ENCODE data around the gene ANTXR1.

ANTXR1 gene

DNA sequence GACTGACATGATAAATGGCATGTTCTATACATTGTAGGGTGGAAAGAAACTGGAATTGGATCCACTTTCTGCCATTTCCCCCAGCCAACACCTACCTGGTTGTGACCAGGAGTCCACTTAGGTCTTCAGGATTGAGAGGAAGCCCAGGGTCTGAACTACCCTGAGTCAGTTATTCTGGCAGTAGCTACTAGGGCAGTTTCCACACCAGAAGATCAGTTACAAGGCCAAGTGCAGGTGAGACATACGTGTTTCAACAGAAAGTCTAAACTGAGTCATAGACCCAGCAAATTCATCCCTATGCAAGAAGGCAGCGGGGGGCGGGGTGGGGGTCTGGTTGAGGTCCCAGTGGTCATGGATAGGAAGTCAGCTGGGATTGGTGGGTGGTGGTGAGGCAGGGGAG, 21.9 kb downstream of the ANTXR1 start:
- no peak for DNase-seq

DNA sequence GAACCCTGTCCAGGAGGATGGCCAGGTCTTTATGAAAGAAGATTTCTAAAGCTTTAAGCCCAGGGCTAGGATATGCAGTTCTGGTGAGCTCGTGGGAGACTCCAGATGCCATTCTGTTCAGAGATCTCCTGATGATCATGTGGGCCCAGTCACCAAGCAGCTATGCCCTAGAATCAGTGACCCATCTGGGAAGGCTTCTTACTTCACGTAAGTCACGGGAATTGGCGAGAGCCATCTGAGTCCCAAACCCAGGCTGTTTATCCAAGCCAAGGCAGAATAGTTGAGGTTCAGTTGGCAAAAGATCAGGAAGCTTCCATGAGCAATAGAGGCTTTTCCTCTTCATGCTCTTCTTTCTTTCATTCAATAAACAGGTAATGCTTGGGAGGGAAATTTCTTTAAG, 23.9 kb downstream of the ANTXR1 start:
- DNase-seq = no peak

DNA sequence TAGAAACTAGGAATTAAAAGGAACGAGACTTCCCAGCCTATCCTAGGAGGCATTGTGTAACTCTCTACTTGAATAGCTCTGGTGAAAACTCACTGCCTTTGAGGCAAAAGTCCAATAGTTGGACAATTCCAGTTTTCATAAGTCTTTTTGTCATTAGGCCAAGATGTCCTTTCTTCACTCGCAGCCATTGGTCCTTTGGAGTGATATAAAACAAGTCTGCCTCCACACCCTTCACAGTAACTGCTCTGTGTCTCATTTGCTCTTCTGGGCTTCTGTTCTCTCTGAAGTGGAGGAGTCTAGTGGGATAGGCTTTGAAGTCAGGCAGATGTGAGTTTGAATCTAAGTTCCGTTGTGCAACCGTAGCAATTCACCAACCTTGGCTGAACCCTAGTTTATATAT, 28.2 kb downstream of the ANTXR1 start:
- DNase-seq = no peak

DNA sequence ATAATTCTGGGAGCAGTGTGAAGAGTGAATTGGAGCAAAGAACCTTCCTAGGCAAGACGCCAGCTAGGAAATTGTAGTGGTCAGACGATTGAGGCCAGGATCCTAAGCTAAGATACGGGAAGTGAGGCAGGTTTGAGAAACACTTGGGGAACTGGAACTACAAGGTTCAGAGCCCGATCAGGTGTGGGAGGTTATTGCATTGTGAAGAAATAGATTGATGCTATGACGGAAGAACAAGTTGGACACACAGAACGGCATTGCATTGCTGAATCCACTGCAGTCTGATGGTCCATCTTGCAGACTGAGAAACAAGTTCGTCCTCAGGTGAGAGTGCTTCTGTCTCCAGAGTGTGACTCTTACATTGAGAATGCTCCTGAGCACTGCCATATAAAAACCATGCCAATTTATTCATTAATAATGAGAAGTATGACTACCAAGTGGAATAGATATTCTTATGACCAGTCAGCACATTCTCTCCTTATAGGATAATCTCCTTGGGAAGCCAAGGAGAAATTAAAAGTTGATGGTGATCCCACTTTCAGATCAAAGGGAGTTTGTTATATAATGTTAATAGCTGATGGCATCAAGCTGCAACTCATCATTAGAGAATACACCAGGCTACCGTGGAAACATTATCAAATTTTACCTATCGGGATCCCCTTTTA, 30.9 kb downstream of the ANTXR1 start:
- no peak for DNase-seq

DNA sequence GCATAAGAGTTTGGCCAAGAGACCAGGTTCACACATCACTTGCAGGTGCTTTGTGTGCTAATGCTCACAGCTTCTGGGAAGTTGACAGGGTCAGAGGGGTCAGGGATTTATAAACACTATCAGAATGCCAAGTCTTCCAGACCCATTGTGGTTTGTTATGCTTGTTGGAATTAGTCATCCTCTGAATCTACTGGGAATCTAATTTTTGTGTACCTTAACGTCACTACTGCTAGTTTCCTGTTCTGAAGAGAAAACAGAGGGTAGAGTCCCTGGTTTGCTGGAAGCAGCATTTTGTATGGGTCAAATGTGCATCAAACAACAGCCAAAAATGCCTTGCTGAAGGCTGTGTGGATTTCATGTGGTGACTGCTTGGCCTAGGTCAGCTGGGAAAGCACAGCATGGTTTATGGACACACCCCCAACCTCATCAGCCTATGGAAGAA, 33.3 kb downstream of the ANTXR1 start:
- no peak for DNase-seq

DNA sequence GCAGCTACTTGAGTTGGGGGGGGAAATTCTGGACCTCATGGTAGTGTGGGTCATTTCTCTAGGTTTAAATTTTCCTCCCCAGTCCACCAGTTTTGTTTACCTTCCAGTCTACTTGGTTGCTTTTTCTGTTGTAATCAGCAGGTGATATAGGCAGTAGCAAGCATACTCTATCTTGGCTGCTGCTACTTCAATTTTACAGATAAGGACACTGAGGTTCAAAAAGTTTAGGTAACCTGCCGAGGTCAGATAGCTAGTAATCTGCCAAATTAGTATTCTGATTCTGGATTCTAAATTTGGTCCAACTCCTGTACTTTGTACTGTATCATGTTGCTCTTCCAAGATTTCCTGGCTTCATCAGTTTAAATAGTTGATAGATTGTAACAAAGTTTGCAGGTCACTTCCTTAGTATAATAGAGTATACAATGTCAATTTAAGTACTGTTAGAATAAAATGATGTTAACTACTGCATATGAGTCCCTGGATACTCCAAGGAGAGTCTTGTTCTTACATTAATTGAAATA, 34.7 kb downstream of the ANTXR1 start:
- DNase-seq = no peak

DNA sequence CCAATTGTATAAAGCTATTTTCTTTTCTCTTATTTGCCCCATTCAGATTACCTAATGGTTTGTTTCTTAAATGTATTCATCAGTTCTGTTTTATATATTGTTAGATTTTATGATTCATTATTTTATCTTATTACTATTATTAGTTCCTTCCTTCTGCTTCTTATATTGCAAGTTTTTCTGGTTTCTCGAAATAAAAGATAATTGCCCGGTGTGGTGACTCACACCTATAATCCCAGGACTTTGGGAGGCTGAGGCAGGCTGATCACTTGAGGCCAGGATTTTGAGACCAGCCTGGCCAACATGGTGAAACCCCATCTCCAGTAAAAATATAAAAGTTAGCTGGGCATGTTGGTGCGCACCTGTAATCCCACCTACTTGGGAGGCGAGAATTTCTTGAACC, 37.8 kb downstream of the ANTXR1 start:
- no peak for DNase-seq

DNA sequence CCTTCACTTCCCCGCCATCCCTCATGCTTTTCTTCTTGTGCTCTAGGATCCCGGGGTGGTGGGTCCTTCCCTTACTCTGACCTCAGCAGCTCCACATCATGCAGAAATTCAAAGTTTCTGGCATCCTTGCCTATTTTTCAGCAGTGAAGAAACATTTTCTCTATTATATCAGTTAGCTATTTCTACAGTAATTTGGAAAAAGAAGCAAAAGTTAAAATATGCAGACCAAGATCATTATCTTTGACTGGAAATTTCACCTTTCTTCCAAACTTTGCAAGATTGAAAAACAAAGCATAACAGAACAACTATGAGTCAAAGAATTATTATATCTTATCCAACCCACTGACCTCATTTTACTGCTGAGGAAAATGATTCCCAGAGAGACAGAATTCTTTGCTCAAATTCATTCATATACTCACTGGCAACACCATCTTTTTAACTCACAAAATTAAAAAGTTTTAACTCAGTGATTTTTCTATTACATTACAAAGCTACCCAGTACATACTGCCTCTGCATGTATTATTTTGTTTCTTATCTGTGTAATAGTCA, 40.5 kb downstream of the ANTXR1 start:
- DNase-seq = no peak

DNA sequence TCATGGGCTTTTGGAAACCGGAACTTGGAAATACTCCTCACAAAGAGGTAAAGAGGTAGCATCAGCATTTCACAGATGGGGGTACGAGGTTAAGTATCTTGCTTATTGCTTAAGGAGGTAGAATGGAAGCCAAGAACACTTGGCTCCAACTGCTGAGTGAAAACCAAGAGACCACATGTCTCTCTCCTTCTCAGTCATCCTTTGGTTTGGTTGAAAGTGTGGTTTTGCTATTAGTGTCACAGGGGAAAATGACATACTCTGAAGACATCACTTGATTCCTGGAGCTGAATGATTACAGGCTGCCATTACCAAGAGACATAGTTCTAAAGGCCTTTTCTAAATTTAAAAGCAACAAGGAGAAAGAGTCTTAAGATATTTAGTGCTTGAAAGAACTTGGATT, 41.5 kb downstream of the ANTXR1 start:
- DNase-seq = peak; percentile 51

DNA sequence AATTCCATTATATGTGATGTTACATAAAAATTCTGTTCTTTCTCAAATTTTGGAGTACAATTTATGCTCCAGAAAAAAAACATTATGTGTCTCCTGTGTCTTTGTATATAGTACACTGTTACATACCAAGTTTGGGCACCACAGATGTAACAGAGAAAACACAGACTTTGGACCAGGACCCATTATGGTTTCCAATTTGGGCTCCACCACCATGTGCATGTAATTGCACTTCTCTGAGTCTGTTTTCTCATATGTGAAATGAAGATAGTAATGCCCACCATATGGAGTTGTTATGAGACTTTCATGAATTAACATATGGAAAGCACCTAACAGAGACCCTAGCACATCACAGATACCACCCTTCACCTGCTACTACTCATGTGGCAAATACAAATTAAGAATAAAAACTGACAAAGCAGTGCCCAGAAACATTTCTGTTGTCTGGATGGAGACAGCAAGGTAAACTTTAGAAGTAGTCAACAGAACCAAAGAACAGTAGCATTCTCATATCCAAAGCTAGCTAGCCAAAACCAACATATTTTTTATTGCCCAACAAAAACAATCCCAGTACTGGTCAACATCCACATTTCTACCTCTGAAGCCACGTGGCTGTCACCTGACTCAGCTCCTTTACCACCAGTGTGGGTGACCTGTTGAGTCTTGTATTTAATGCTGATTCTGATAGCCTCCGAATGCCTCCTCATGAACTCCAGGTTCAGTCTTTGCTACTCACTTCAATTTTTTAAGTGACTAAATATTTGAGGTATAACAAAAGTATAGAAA, 42.9 kb downstream of the ANTXR1 start:
- DNase-seq = no peak

DNA sequence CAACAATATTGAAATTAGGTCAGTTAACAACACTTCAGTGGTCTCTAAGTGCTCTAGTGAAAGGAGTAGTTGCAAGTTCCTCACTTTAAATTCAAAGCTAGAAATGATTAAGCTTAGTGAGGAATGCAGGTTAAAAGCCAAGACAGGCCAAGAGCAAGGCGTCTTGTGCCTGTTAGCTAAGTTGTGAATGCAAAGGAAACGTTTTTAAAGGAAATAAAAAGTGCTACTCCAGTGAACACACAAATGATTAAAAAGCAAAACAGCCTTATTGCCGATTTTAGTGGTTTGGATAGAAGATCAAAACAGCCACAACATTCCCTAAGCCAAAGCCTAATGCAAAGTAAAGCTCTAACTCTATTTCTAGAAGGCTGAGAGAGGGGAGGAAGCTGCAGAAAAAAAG, 44.7 kb downstream of the ANTXR1 start:
- no peak for DNase-seq

DNA sequence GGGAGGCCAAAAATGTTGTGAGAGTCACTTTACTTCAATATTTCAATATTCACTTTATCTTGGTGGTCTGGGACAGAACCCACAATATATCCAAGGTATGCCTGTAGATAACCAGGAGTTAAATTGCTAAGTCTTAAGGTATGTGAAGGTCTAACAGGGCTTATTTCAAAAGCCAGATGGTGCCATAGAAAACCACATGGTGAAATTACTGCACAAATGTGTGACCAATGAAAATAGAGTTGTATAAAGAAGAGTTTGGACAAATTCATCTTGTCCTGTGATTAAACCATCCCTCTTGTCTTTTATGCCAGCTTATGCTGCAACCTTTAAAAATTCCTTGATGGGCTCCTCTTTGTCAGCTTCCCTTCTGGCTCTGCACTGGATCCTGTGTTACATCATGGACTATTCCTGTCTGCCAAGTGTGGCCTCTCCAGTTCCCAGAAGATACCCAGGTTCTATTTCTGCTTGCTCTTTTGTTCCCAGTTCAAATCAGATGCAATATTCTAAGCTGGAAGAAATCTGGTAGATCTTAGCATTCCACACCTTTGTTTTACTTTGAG, 46.8 kb downstream of the ANTXR1 start:
- DNase-seq = no peak

DNA sequence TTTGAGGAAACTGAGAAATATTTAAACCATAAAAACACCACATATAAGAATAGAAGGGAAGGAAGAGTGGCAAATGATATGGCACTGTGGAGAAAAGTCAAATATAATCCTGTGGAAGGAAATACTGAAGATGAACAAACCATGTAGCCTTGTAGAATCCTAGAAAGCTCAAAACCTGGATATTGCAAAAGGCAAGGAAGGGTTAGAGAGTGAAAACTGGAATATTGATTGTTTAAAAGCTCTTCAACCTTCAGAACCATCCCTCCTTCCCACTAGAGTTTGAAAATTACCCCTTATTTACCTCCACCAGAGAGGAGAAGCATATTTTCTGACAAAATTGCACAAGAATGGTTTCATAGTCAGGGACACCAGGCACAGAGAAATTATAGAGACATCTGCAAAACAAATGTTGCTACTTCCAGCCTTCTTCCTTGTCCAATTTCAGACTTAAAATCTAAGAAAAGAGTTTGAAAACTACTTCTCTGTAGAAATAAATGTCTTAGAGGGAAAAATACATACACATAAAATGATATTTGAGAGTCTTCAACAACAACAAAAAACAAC, 48.0 kb downstream of the ANTXR1 start:
- no peak for DNase-seq

DNA sequence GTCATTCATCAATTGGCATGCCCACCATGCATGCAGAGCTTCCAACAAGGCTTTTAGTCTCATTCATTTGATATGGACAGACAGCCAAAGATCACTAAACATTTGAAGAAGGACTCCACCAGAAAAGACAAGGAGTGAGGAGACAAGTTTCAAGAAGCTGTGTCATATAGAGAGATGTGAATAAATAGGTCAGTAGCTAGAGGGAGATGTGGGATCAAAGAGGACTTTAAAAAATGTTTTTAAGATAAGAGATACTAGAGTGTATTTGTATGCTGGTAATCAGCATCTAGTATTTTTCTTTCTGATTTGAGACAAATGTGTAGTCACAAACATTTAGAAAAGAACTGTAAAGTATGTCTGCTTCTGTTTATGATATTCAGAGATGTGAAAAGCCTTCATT, 48.5 kb downstream of the ANTXR1 start:
- DNase-seq = no peak

DNA sequence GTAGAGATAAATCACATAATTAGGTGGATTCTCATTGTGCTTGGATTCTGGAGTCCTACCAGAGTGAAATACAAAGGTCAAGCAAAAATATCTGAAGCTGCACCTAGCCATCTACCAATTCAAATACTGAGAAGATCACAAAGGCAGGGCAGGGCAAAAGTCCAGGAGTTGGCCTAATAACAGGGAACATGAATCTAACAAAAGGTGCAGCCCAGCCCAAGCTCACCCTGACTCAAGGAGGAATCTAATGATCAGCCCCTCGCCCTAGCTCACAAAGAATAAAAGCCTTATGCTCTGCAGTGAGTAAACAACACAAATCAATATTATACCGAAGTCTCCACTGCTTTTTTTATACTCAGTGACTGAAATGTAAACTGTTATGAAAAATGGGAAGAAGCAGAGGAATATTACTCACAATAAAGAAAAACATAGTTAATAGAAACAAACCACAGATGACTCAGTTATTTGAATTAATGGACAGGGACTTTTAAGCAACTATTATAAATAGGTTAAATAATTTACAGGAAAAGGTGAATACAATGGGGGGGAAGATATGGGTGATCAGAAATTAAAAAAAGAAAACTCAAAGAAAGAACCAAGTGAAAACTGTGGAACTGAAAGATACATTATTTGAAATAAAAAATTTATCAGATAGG, 49.5 kb downstream of the ANTXR1 start:
- DNase-seq = no peak

DNA sequence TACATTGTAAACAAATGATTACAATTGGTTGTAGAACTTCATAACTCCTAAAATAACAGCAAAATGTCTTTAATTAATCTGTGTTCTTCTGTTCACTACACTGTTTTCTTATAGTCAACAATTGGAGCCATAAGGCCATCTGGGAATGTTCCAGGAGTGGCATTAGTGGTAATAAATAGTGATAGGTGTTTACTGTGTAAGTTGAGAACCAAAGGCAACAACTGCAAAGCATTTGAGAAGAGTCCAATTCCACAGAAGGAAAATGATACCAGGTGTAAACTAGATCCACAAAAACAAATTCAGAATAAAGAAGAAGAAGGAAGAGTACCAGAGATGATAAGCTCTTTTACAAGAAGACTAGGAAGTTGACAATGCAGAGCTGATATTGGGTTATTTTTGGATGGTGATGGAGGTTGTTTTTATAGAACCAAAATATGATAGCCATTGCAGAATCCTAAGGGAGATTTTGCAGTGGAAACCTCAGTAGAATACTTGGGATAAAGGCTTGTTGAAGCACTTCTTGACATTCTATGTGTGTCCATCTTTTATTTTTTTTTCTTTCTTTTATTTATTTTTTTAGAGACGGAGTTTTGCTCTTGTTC, 52.9 kb downstream of the ANTXR1 start:
- DNase-seq = no peak

DNA sequence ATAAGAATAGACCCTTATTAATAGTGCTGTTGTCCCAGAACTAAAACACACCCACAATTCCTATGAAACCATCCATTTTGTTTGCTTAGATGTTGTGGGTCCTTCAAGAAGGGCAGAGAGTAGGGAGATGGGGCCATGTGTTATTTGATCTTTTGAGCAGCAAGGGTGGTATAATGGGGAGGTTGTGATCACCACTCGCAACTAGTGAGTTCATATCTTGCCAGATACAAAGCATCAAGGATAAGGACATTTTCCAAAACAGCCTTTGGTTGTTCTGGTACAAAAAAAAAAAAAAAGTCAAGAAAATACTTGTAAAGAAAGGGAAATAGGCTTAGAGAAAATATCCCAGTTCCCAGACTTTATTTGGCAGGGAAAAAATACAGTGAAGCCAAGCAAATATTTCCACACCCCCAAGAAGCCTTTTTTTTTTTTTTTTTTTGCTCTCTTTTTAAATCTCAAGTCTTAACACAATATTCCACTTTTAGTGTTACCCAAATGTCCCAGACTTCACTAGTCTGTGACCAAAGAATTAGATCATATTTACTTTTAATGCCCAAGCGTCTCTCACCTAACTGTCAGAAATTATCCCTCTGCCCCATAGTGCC, 54.1 kb downstream of the ANTXR1 start:
- no peak for DNase-seq

DNA sequence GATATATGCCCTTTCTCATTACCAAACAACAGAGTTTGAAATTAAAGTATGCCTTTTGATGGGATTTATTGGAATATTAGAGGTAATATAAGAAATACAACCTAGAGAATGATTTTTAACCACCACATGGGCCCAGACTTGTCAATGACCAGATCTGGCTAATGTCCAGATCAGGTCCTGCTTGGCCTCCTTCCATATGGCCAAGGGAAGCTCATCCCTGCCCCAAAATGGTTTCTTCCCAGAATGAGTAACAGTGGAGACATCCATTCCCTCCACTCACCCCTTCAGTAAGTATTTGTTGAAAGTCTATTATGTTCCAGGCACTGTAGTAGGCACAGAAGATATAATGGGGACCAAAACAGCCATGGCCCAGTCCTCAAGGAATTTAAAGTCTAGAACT, 54.9 kb downstream of the ANTXR1 start:
- no peak for DNase-seq

DNA sequence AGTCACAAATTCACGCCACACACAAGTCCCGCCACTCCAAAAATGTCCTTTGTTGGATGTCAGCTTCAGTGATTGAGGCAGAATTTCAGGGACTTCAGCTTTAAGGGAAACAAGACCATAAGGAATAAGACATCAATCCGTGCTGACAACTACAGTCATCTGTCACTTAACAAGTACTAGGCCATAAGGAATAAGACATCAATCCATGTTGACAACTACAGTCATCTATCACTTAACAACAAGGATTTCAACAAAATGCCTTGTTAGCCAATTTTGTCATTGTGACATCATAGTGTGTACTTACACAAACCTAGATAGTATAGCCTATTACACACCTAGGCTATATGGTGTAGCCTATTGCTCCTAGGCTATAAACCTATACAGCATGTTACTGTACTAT, 58.0 kb downstream of the ANTXR1 start:
- DNase-seq = no peak

DNA sequence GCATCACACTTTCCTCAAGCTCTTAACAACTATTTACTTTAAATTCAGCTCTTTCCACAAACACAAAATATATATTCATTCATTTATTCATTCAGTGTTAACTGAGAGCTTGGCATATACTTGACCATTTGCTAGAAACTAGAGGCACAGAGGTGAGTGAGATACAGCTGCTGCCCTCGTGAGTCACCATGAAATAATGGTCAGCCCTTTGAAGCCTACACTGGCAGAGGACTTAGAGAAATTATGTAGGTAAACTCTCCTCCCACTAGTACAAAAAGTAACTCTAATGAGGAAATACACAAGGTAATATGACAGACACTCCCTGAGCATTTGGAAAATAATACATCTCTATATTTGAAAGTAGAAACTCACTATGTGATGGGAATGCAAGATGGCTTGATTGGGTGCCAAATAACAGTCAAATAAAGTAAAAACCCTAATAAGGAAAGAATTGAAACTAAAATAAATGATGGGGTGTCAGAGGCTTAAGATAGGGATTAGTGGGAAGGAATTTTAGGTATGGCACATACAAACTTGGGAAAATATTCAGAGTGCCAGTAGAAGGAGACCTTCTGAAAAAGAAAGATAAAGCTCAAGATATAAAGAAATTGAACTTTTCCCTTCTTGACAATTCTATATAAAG, 61.1 kb downstream of the ANTXR1 start:
- no peak for DNase-seq

DNA sequence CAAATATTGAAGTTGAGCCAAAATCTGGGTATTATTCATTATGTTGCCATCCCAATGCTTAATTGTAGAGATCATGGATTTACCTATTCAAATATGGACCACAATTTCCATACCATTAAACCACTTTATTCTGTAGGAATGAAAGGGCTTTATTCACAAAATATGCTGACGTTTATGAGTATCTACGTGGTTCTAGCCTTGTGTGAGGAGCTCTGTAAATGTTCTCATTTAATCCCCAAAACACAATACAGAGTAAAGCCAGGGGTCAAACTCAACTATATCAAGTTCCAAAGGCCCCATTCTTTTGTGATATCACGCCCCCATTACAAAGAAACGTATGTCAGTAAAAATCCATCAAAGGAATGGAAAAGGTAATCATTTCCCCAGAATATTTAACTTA, 61.9 kb downstream of the ANTXR1 start:
- no peak for DNase-seq

DNA sequence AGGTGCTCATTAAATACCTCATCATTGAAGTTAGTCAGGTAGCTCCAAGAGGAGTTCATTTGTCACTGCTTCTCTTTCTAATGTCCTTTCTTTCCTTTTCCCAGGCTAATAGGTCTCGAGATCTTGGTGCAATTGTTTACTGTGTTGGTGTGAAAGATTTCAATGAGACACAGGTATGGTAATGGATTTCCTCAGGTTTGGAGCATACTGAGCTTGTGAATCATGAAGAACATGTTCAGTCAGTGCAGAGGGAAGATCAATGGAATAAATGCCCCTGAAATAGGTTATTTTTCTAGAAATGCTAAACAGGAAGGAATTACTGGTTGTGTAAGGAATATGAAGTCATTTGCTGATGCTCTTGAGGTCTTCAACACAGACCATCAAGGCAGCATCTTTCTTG, 62.5 kb downstream of the ANTXR1 start:
- DNase-seq = no peak

Data from MV-4-11 (cell line).